Measurements from ENCODE around the gene TMEM40. TPM values are rescaled to one million over a fixed set of nuclear protein-coding genes. Genes with fewer than 3 reads are reported as not detected.
"Not testable (repeated sequence)": the region's sequence is repeated elsewhere in the genome, so short reads cannot be mapped to it uniquely, and the experiment has no call there.

Gene TMEM40
- polyA plus RNA-seq (ENCODE audit: insufficient read length in 12 of 12): 10 to 100 TPM in 10 of 12 donors, 1 to 10 TPM in 1, not detected in 1; 9.7 to 30.7 (median 23.5) TPM
- long read RNA-seq, donor 1: 0 reads
- long read RNA-seq, donor 2, transcript TMEM40-202 (12 exons, 2,308 nt): major isoform, 7 of 10 reads
- long read RNA-seq, donor 2, partial matches to known transcripts: 0 of 10 reads
- long read RNA-seq, donor 2, other reads (novel, unspliced or antisense): 0 of 10 reads
- long read RNA-seq, donor 3, partial matches to known transcripts: 0 of 5 reads
- long read RNA-seq, donor 3, other reads (novel, unspliced or antisense): 0 of 5 reads
- long read RNA-seq, donor 4, partial matches to known transcripts: 0 of 2 reads
- long read RNA-seq, donor 4, other reads (novel, unspliced or antisense): 0 of 2 reads
- long read RNA-seq, donor 5, transcript TMEM40-204 (11 exons, 1,547 nt): major isoform, 8 of 10 reads
- long read RNA-seq, donor 5, partial matches to known transcripts: 0 of 10 reads
- long read RNA-seq, donor 5, other reads (novel, unspliced or antisense): 0 of 10 reads
- long read RNA-seq, donor 6, partial matches to known transcripts: 0 of 3 reads
- long read RNA-seq, donor 6, other reads (novel, unspliced or antisense): 0 of 3 reads
- long read RNA-seq, donor 7, partial matches to known transcripts: 0 of 1 reads
- long read RNA-seq, donor 7, other reads (novel, unspliced or antisense): 0 of 1 reads
- long read RNA-seq, donor 8, partial matches to known transcripts: 0 of 8 reads
- long read RNA-seq, donor 8, other reads (novel, unspliced or antisense): 0 of 8 reads
- long read RNA-seq, donor 9, partial matches to known transcripts: 0 of 1 reads
- long read RNA-seq, donor 9, other reads (novel, unspliced or antisense): 0 of 1 reads
- long read RNA-seq, donor 10, transcript TMEM40-204 (11 exons, 1,547 nt): major isoform, 6 of 7 reads
- long read RNA-seq, donor 10, partial matches to known transcripts: 0 of 7 reads
- long read RNA-seq, donor 10, other reads (novel, unspliced or antisense): 0 of 7 reads
- long read RNA-seq, donor 11, partial matches to known transcripts: 0 of 4 reads
- long read RNA-seq, donor 11, other reads (novel, unspliced or antisense): 0 of 4 reads

- DNase-seq: no peak
Observed at GRCh38 chr3:12759097-12759679, at the start of gene TMEM40. Gene TMEM40, minus strand, starts transcription at chr3:12759259. Its CDS starts 9,427 bp downstream, at chr3:12749832.

GRCh38 chr3:12808587-12808986, 49.5 kb upstream of the TMEM40 start:
- DNase-seq: no peak

- no peak for DNase-seq
Observed at GRCh38 chr3:12807601-12808359, 48.7 kb upstream of the TMEM40 start.

- DNase-seq: no peak
Observed at GRCh38 chr3:12807066-12807465, 48.0 kb upstream of the TMEM40 start.

- no peak for DNase-seq
Observed at GRCh38 chr3:12803371-12803770, 44.3 kb upstream of the TMEM40 start.

GRCh38 chr3:12799525-12800440, 40.7 kb upstream of the TMEM40 start:
- DNase-seq: no peak

GRCh38 chr3:12798559-12799179, 39.6 kb upstream of the TMEM40 start:
- DNase-seq: no peak

- no peak for DNase-seq
Observed at GRCh38 chr3:12797892-12798558, 39.0 kb upstream of the TMEM40 start.

- no peak for DNase-seq
Observed at GRCh38 chr3:12797124-12797891, 38.2 kb upstream of the TMEM40 start.

GRCh38 chr3:12796171-12797123, 37.4 kb upstream of the TMEM40 start, which contains the start of gene CAND2:
Gene CAND2, plus strand, starts transcription at chr3:12796680. Its CDS starts 41 bp downstream, at chr3:12796721.
- DNase-seq: peak; percentile 75

- DNase-seq: no peak
Observed at GRCh38 chr3:12793701-12794100, 34.6 kb upstream of the TMEM40 start.

- no peak for DNase-seq
Observed at GRCh38 chr3:12791430-12791829, 32.4 kb upstream of the TMEM40 start.

GRCh38 chr3:12787967-12788690, 29.1 kb upstream of the TMEM40 start:
- DNase-seq: not testable (repeated sequence)

GRCh38 chr3:12787346-12787745, 28.3 kb upstream of the TMEM40 start:
- not testable (repeated sequence) for DNase-seq

GRCh38 chr3:12785096-12785495, 26.0 kb upstream of the TMEM40 start:
- no peak for DNase-seq

All from muscle of arm (tissue), 14 donors.